Ovary (tissue), 3 donors: ENCODE measurements around the gene DDX20.

ENCODE experiments used
- CTCF ChIP-seq, 3 donors: fragments of 450-650 bp in 2 of 3; fragments of 200-600 bp in 1 of 3; IDR thresholded peaks; one replicate each; pipeline versions ENCODE4 v1.5.1 to v1.8.0; 2016 to 2022; ENCODE audit warnings: antibody characterized with exemption in 3 of 3, mild to moderate bottlenecking in 1 of 3
- EP300 ChIP-seq: sonication (generic); formaldehyde crosslinking; IDR thresholded peaks from one replicate; pipeline ENCODE4 v1.6.1; 2017; ENCODE audit warnings: antibody characterized with exemption
- donor health status: DM: no; HTN: no; CAD: no.

GRCh38 chr1:111747282-111747734 lies 8.4 kb upstream of the DDX20 start:
- TF ChIP-seq CTCF (IDR thresholded peaks at IDR 0.05) (peak in 2 of 3 donors; percentile 12 to 32), EP300 (no peak)
